22Rv1 (cell line): ENCODE data around the gene GNAI3.

ENCODE experiments used
- H3K27ac ChIP-seq: fragments of 450-650 bp; 2 replicates; pipeline ENCODE4 v1.5.1; 2017
- ZFX ChIP-seq: fragments of 450-650 bp; IDR thresholded peaks from 2 replicates; pipeline ENCODE4 v1.6.1; 2017; ENCODE audit warnings: antibody characterized with exemption, borderline replicate concordance
- TF ChIP-seq, protein P1 (sequence below): fragments of 450-650 bp; IDR thresholded peaks from 2 replicates; pipeline ENCODE4 v1.5.1; 2017; ENCODE audit warnings: mild to moderate bottlenecking

The GNAI3 gene

DNA sequence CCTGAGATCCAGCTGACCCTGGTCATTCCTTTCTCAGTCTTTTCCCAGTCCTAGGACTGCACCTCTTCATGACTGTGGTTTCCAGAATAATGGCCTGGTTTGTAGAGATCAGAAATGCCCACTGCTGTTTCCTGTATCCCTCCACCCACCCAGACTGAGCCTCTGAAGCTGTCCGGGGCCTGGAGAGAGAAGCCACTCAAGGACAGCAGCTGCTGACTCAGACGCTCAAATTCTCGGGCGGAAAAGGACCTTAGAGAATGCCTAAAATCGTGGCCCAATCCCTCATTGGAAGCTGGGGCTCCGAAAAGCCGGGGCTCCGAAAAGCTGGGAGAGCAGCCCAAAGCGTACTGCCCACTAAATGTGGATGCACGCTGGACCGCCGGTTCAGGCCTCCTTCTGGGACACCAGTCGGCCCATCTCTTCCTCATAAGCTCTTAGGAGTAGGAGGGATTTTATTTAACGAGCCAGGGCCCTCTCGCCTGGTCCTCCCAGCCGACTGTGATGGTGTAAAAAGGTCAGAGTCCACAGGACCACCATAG is 16.5 kb upstream of the GNAI3 start:
- no peak overlapping the region for H3K27ac ChIP-seq
- TF ChIP-seq ZFX = no peak
- TF ChIP-seq, protein P1, sequence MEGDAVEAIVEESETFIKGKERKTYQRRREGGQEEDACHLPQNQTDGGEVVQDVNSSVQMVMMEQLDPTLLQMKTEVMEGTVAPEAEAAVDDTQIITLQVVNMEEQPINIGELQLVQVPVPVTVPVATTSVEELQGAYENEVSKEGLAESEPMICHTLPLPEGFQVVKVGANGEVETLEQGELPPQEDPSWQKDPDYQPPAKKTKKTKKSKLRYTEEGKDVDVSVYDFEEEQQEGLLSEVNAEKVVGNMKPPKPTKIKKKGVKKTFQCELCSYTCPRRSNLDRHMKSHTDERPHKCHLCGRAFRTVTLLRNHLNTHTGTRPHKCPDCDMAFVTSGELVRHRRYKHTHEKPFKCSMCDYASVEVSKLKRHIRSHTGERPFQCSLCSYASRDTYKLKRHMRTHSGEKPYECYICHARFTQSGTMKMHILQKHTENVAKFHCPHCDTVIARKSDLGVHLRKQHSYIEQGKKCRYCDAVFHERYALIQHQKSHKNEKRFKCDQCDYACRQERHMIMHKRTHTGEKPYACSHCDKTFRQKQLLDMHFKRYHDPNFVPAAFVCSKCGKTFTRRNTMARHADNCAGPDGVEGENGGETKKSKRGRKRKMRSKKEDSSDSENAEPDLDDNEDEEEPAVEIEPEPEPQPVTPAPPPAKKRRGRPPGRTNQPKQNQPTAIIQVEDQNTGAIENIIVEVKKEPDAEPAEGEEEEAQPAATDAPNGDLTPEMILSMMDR = no peak

DNA sequence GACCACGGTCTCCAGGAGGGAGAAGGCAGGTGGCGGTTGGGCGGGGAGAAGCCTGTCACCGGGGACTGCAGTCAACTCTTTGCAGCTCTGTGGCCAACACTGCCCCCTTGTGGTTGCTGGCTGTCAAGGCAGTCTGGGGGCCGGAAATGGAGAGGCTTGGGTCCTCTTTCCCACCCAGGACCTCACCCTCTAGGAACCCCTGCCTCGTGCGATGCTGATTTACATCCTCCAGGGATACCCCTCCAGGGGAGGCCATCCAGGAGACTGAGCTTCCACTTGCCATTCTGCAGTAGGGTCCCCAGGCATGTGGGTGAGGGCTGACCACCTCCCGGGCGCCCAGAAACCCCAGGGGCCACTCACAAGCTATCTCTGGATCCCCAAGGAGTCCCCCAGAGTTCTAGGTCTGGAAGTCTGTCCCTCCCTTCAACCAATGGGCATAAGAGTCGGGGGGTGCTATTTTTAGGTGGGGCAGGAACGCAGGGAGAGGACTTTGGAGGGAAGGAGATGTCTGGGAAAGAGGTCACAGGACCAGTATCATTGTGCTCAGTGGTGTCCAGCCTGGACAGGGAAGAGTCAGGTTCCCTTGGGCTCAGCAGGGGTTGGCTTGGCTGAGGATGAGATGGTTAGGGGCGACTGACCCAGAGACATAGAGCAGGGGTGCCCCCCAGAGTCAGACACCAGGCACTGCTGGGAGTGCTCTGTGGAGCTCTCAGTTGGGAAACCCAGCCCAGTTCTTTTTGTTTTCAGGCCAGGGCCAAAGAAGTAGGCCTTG is 15.9 kb upstream of the GNAI3 start:
- H3K27ac ChIP-seq = no peak overlapping the region

DNA sequence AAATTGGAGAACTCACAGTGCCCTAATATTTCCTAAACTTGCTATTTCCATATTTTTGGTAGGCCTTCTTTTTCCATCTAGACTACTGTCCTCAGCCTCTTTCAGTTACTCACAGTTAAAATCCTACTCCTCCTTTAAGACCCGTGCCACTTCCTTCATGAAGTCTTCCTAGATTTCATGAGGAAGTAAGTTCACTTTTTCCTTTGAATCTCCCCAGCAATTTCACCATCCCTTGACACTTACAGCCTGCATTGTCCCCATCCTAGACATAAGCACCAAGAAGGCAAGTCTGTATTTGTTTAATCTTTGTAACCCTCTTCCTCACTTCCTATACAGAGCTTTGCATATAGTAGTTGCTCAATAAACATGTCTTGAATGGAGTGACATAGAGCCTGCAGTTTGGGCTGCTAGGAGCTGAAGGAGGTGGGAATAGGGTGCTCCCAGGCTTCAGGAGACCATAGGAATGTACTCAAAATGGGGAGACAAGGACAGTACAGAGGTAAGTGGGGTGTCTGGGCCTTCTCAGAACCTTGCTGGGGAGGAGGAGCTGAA is 14.0 kb upstream of the GNAI3 start:
- TF ChIP-seq, protein P1 = no peak
- no peak for TF ChIP-seq ZFX
- no peak overlapping the region for H3K27ac ChIP-seq

More for the DNA sequence above, 15.9 kb upstream of the GNAI3 start:
- TF ChIP-seq, protein P1 = peak; percentile 94
- no peak for TF ChIP-seq ZFX

DNA sequence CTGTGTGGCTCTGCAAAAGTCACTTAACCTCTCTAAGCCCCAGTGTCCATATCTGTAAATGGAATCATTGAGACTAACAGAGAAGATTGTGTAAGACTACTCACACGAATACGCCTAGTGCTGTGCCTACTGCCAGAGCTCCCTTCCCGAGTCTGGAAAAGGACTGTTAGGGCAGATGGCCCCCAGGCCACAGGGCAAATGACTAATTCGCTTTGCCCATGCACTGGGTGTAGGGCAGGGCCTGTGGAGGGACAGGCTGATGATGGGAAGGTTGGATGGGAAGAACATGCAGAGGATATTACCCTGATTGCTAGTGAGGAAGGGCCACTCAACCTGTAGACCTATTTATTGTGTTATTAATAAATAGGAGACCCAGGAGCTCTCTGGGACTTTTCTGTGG is 12.9 kb upstream of the GNAI3 start:
- TF ChIP-seq, protein P1 = no peak
- TF ChIP-seq ZFX = no peak
- H3K27ac ChIP-seq = no peak overlapping the region

DNA sequence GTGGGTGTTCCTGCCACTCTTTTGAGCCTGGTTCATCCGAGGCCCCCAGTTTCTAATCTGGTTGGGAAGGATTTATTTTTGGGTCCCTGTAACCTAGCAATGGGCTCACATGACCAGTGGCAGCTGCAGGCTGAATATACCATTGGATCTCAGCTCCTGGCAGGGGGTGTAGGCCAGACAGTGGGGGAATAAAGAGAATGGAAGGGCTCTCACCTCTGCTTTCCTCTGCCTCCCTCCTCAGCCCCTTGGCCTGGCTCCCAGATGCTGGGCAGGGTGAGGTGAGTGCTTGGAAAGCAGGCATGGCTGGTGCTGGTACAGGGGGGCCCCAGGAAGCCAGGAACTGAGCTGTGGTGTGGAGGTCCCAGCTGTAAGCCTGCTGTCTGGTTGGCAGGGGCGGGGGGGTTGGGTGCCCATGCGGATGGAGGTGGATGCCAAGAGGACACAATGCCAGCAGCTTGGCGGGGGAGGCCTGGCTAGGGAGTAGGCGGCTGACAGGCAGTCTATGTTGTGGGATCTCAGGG is 12.4 kb upstream of the GNAI3 start:
- TF ChIP-seq ZFX = no peak
- TF ChIP-seq, protein P1 = no peak
- H3K27ac ChIP-seq = no peak overlapping the region

DNA sequence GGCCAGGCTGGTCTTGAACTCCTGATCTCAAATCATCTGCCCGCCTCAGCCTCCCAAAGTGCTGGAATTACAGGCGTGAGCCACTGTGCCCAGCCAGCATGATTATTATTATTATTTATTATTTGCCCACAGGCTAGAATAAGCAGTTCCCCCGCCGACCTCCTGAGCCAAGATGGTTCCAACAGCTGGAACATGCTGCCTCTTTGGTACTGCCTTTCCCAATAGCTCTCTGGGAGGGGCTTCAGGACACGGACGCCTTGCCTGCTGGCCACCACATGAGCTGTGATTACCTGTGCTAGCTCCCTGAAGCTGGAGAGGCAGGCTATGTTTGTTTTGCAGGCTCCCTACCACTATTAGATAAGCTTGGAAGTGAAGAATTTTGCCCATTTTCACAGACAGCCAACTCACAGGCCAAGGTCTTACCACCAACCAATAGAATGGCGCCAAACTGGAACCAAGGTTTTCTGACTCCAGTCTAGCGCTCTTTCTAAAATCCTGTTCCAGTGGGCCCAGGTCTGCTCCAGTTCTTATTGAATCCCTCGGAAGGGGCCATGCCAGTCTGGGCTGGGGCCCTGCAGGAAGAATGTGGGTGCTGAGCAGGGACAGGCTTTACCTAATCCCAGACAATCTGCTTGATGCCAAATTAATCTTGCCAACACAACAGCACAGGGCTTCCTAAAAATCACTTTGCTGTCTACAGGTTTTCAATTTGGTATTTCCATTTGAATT is 10.8 kb upstream of the GNAI3 start:
- TF ChIP-seq, protein P1 = no peak
- TF ChIP-seq ZFX = no peak
- no peak overlapping the region for H3K27ac ChIP-seq
